ENCODE data around the gene TEX14. TPM values are rescaled to one million over a fixed set of nuclear protein-coding genes. Genes with fewer than 3 reads are reported as not detected.
"Not testable (repeated sequence)": the region's sequence is repeated elsewhere in the genome, so short reads cannot be mapped to it uniquely, and the experiment has no call there.

TEX14 gene
- total and polyA plus RNA-seq, 4 donors = 0.16 to 0.24 (median 0.18) TPM; not detected in 1

DNA sequence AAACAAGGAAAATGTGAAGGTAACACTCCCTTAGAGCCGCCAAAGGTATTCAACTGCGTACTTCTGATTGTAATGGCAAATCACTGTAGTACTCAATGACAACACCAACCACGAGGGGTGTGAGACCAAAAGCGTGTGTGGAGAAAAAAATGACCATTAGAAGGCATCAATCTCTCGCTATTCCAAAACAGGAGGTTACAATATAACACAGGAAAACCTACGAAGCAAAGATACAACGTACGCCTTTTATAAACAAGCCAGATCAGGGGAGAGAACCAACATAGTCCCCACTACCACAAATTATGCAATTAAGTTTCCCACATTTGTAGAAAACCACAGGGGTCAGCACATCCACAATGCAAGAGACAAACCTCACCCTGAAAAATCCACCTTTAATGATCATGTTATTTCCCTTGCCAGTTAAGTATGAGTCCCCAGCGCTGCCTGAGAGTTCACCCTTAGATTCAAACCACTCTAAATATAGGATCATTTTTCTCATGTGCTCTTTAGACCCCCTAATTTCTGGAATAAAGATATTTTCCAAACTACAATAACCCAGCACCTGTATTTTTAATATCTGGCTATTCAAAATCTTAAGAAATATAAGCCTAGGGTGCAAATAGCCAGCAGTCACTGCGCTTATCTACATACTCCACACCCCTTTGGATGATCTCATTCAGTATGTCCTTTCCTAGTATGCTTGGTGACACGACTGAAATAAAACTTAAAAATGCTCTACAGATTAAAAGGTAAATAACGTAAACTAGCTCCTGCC lies 12.4 kb downstream of the TEX14 start:
- Histone ChIP-seq H3K9me3 (ENCODE audit: control insufficient read depth, low read length) (no peaks in the 10 kb centered on the region), H3K27me3 (ENCODE audit: control insufficient read depth in 1 of 2, insufficient read depth in 2 of 2, low read length in 1 of 2) (peaks cover 0 to 4% of the 10 kb centered on the region in 2 donors), H3K4me3 (ENCODE audit: low read length in 2 of 2) (no peak overlapping the region), H3K36me3 (ENCODE audit: control insufficient read depth in 1 of 2, insufficient read depth in 2 of 2, low read length in 1 of 2) (no peaks in the 10 kb centered on the region), H3K27ac (ENCODE audit: low read depth in 1 of 2, low read length in 2 of 2) (no peak overlapping the region), H3K4me1 (ENCODE audit: control insufficient read depth in 1 of 2, insufficient read depth in 2 of 2, low read length in 2 of 2) (no peaks in the 10 kb centered on the region)
- intact Hi-C loops (cut with DNase I) = no loop called here
- WGBS, 2 donors = 34 to 41% methylated on average over 12 of the region's 12 CpGs
- ATAC-seq (ENCODE audit: low FRiP score) (no peak), DNase-seq (no peak)

DNA sequence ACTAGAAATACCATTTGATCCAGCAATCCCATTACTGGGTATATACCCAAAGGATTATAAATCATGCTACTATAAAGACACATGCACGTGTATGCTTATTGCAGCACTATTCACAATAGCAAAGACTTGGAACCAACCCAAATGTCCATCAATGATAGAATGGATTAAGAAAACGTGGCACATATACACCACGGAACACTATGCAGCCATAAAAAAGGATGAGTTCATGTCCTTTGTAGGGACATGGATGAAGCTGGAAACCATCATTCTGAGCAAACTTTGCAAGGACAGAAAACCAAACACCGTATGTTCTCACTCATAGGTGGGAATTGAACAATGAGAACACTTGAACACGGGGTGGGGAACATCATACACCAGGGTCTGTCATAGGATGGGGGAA lies 13.6 kb downstream of the TEX14 start:
- intact Hi-C loops (cut with DNase I); H3K4me3 ChIP-seq (ENCODE audit: low read length in 2 of 2); H3K9me3 ChIP-seq (ENCODE audit: control insufficient read depth, low read length); H3K27me3 ChIP-seq (ENCODE audit: control insufficient read depth in 1 of 2, insufficient read depth in 2 of 2, low read length in 1 of 2); H3K27ac ChIP-seq (ENCODE audit: low read depth in 1 of 2, low read length in 2 of 2); H3K4me1 ChIP-seq (ENCODE audit: control insufficient read depth in 1 of 2, insufficient read depth in 2 of 2, low read length in 2 of 2); DNase-seq; H3K36me3 ChIP-seq (ENCODE audit: control insufficient read depth in 1 of 2, insufficient read depth in 2 of 2, low read length in 1 of 2); ATAC-seq (ENCODE audit: low FRiP score): not testable (repeated sequence)
- 84 to 86% methylated on average over 5 of the region's 5 CpGs for WGBS, 2 donors

DNA sequence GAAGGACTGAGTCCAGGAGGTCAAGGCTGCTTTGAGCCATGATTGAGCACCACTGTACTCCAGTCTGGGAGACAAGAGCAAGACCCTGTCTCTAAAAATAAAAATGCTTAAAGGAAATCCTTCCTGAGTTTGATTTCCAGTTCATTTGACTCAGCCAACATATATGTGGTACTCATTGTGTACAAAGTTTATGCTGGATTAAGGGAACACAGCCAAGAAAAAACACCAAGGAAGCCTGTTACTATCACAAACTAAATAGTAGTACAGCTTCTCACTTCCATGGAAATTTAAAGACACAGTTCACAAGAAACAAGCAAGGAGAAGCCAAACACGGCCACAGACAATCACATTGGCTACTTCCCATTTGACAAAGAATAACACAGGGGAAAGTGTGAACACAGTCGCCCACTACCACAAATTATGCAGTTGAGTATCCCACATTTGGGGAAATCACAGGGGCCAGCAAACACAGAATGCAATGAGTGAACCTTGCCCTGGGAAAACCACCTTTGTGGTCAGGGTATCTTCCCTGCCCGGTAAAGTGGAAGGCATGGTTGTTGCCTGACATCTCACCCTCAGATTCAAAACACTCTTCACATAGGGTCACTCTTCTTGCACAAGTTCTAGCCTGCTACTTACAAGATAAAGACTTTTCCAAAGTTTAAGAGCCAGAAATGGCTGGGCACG lies 14.5 kb downstream of the TEX14 start:
- 62 to 66% methylated on average over 4 of the region's 4 CpGs for WGBS, 2 donors
- no peak for ATAC-seq (ENCODE audit: low FRiP score)

DNA sequence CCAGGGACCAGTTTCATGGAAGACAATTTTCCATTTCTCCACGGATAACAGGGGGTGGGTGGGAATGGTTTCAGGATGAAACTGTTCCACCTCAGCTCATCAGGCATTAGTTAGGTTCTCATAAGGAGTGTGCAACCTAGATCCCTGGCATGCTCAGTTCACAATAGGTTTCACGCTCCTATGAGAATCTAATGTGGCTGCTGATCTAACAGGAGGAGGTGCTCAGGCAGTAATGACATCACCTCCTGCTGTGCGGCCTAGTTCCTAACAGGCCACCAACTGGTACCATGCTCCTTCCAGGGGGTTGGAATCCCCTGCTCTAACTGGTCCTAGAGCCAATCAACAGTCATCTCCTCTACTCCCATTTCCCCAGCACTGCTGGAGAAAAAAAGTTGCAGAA lies 19.9 kb downstream of the TEX14 start:
- intact Hi-C loops (cut with DNase I) = no loop called here
- no peak for DNase-seq
- 86 to 87% methylated on average over 3 of the region's 3 CpGs for WGBS, 2 donors
- no peaks in the 10 kb centered on the region for H3K4me1 ChIP-seq (ENCODE audit: control insufficient read depth in 1 of 2, insufficient read depth in 2 of 2, low read length in 2 of 2)
- H3K27me3 ChIP-seq (ENCODE audit: control insufficient read depth in 1 of 2, insufficient read depth in 2 of 2, low read length in 1 of 2) = no peaks in the 10 kb centered on the region
- H3K27ac ChIP-seq (ENCODE audit: low read depth in 1 of 2, low read length in 2 of 2) = no peak overlapping the region
- no peak overlapping the region for H3K4me3 ChIP-seq (ENCODE audit: low read length in 2 of 2)
- no peaks in the 10 kb centered on the region for H3K9me3 ChIP-seq (ENCODE audit: control insufficient read depth, low read length)
- H3K36me3 ChIP-seq (ENCODE audit: control insufficient read depth in 1 of 2, insufficient read depth in 2 of 2, low read length in 1 of 2) = no peaks in the 10 kb centered on the region
- no peak for ATAC-seq (ENCODE audit: low FRiP score)

More for the DNA sequence above, 14.5 kb downstream of the TEX14 start:
- peaks cover 0 to 4% of the 10 kb centered on the region in 2 donors for H3K27me3 ChIP-seq (ENCODE audit: control insufficient read depth in 1 of 2, insufficient read depth in 2 of 2, low read length in 1 of 2)
- DNase-seq = no peak
- H3K36me3 ChIP-seq (ENCODE audit: control insufficient read depth in 1 of 2, insufficient read depth in 2 of 2, low read length in 1 of 2) = no peaks in the 10 kb centered on the region
- intact Hi-C loops (cut with DNase I) = no loop called here
- no peak overlapping the region for H3K4me3 ChIP-seq (ENCODE audit: low read length in 2 of 2)
- no peaks in the 10 kb centered on the region for H3K4me1 ChIP-seq (ENCODE audit: control insufficient read depth in 1 of 2, insufficient read depth in 2 of 2, low read length in 2 of 2)
- H3K9me3 ChIP-seq (ENCODE audit: control insufficient read depth, low read length) = no peaks in the 10 kb centered on the region
- no peak overlapping the region for H3K27ac ChIP-seq (ENCODE audit: low read depth in 1 of 2, low read length in 2 of 2)

DNA sequence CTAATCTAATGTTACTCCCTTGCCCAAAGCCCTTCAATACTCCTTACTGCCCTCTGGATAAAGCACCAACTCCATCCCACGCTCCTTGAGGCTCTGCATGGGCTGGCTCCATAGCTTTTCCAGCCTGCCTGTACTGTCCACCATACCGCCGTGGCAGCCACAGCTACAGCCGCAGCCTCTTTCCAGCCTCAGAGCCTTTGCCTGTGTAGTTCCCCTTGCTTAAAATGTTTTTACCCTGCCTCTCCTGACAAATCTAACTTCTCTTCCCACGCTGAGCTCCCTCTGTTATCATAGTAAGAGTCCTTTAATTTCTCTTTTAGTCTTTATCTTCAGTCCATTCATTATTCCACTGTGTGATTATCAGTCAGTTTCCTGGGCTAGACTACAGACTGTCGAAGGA lies 22.0 kb downstream of the TEX14 start:
- Histone ChIP-seq H3K4me1 (ENCODE audit: control insufficient read depth in 1 of 2, insufficient read depth in 2 of 2, low read length in 2 of 2) (no peaks in the 10 kb centered on the region), H3K36me3 (ENCODE audit: control insufficient read depth in 1 of 2, insufficient read depth in 2 of 2, low read length in 1 of 2) (no peaks in the 10 kb centered on the region), H3K9me3 (ENCODE audit: control insufficient read depth, low read length) (no peaks in the 10 kb centered on the region), H3K27ac (ENCODE audit: low read depth in 1 of 2, low read length in 2 of 2) (no peak overlapping the region), H3K4me3 (ENCODE audit: low read length in 2 of 2) (no peak overlapping the region), H3K27me3 (ENCODE audit: control insufficient read depth in 1 of 2, insufficient read depth in 2 of 2, low read length in 1 of 2) (no peaks in the 10 kb centered on the region)
- ATAC-seq (ENCODE audit: low FRiP score) (no peak), DNase-seq (no peak)
- intact Hi-C loops (cut with DNase I) = no loop called here
- WGBS, 2 donors = 45 to 50% methylated on average over 6 of the region's 6 CpGs

DNA sequence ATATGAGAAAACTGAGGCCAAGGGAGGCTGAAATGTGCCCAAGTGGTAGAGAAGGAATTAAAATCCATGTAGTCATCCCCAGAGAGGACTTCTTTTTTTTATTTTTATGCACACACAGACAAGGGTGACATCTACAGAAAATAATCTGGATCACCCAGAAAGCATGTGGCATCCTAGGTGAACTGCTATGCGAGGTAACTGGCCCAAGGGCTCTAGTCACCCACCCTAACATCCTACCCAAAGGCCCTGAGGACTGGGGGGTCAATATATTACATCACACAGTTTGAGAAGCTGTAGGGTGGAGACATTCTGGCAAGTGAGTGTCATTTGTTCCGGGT lies 23.3 kb downstream of the TEX14 start:
- 81 to 91% methylated on average over 2 of the region's 2 CpGs for WGBS, 2 donors
- no peaks in the 10 kb centered on the region for H3K9me3 ChIP-seq (ENCODE audit: control insufficient read depth, low read length)
- no peaks in the 10 kb centered on the region for H3K36me3 ChIP-seq (ENCODE audit: control insufficient read depth in 1 of 2, insufficient read depth in 2 of 2, low read length in 1 of 2)
- no peak for ATAC-seq (ENCODE audit: low FRiP score)
- no peaks in the 10 kb centered on the region for H3K27me3 ChIP-seq (ENCODE audit: control insufficient read depth in 1 of 2, insufficient read depth in 2 of 2, low read length in 1 of 2)
- DNase-seq = no peak
- H3K27ac ChIP-seq (ENCODE audit: low read depth in 1 of 2, low read length in 2 of 2) = no peak overlapping the region
- H3K4me1 ChIP-seq (ENCODE audit: control insufficient read depth in 1 of 2, insufficient read depth in 2 of 2, low read length in 2 of 2) = no peaks in the 10 kb centered on the region
- intact Hi-C loops (cut with DNase I) = no loop called here
- H3K4me3 ChIP-seq (ENCODE audit: low read length in 2 of 2) = no peak overlapping the region

DNA sequence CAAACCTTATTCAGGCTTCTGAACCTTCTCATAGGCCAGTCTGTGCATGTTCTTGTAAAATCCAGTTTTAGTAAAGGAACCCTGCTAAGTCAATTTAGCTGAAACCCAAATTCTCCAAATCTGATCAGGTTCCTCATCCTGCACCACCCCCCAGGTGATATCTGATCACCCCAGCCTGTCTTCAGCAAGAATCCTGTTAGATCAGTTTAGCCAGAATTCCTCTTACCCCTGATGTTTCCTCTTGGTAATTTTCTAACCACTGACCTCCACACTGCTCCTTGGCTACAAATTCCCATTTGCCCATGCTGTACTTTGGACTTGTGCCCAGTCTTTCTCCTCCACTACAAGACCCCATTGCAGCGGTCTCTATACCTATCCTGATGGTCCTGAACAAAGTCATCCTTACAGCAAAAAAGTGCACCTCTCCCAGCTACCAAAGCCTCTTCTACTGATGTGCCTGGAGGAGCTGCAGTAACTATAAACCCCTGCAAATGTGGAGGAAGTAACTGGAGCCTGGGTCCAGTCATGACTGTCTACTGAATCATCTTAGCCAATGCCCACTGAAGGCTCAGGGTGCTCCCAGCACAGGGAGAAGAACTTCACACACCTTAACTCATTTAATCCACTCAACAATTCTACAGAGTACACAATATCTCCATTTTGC lies 23.8 kb downstream of the TEX14 start:
- intact Hi-C loops (cut with DNase I) = no loop called here
- Histone ChIP-seq H3K27me3 (ENCODE audit: control insufficient read depth in 1 of 2, insufficient read depth in 2 of 2, low read length in 1 of 2) (no peaks in the 10 kb centered on the region), H3K4me1 (ENCODE audit: control insufficient read depth in 1 of 2, insufficient read depth in 2 of 2, low read length in 2 of 2) (no peaks in the 10 kb centered on the region), H3K36me3 (ENCODE audit: control insufficient read depth in 1 of 2, insufficient read depth in 2 of 2, low read length in 1 of 2) (no peaks in the 10 kb centered on the region), H3K4me3 (ENCODE audit: low read length in 2 of 2) (no peak overlapping the region), H3K9me3 (ENCODE audit: control insufficient read depth, low read length) (no peaks in the 10 kb centered on the region), H3K27ac (ENCODE audit: low read depth in 1 of 2, low read length in 2 of 2) (no peak overlapping the region)
- WGBS, 2 donors = 58 to 76% methylated on average over 1 of the region's 1 CpG
- DNase-seq = no peak
- ATAC-seq (ENCODE audit: low FRiP score) = no peak

DNA sequence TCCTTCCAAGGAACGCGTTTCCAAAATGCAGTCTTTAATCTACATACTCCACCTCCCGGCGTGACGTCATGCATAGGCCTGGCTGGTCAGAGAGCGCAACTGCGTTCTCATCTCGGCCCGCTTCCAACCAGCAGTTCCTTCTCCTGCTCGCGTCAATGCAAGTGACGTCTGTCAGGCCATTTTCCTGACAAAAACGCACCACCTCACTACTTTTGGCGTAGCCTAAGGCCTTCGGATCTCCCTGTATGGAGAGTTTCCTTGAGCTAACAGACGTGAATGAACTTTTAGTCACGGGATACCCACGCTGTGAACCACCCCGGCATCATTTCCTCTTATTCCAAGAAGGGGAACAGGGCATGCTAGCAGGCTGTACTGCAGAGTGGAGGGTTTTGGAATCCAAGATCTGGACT lies 25.0 kb downstream of the TEX14 start:
- DNase-seq (peak; percentile 83 to 90), ATAC-seq (ENCODE audit: low FRiP score) (peak; percentile 49)
- H3K27ac ChIP-seq (ENCODE audit: low read depth in 1 of 2, low read length in 2 of 2) = peak overlapping the region in 1 of 2 donors; percentile 47
- no peaks in the 10 kb centered on the region for H3K9me3 ChIP-seq (ENCODE audit: control insufficient read depth, low read length)
- no peak overlapping the region for H3K4me3 ChIP-seq (ENCODE audit: low read length in 2 of 2)
- intact Hi-C loops (cut with DNase I) = no loop called here
- H3K36me3 ChIP-seq (ENCODE audit: control insufficient read depth in 1 of 2, insufficient read depth in 2 of 2, low read length in 1 of 2) = no peaks in the 10 kb centered on the region
- H3K27me3 ChIP-seq (ENCODE audit: control insufficient read depth in 1 of 2, insufficient read depth in 2 of 2, low read length in 1 of 2) = no peaks in the 10 kb centered on the region
- WGBS, 2 donors = 38 to 41% methylated on average over 19 of the region's 19 CpGs
- no peaks in the 10 kb centered on the region for H3K4me1 ChIP-seq (ENCODE audit: control insufficient read depth in 1 of 2, insufficient read depth in 2 of 2, low read length in 2 of 2)

All from aorta (tissue), 5 donors.